GM12864 (cell line): ENCODE measurements around the gene GSTA4.

ENCODE experiments used
- DNase-seq: peaks from one replicate; pipeline ENCODE4 v3.0.0-alpha.2; 2011; ENCODE audit warnings: low read depth
- H3K4me3 ChIP-seq: 2 replicates; pipeline ENCODE4 v1.5.1; 2011; ENCODE audit warnings: mild to moderate bottlenecking, low read depth, low read length, control low read depth
- CTCF ChIP-seq: IDR thresholded peaks from 2 replicates; pipeline ENCODE4 v1.5.1; 2011; ENCODE audit warnings: low read depth, mild to moderate bottlenecking, moderate library complexity, low read length, control low read depth, inconsistent platforms; ENCODE audit errors: missing control alignments

Gene GSTA4

GRCh38 chr6:52995089-52995912 is at the start of gene GSTA4:
Gene GSTA4 (minus strand): TSS chr6:52995284. CDS start chr6:52994243, 1,041 bp downstream.
- peak within 1 kb of the TSS; percentile 79 for H3K4me3 ChIP-seq
- peak; percentile 92 for DNase-seq
- peak; percentile 61 for TF ChIP-seq CTCF

- DNase-seq, result no peak
- H3K4me3 ChIP-seq, result no peak overlapping the region
- TF ChIP-seq CTCF, result no peak
Observed at GRCh38 chr6:53044572-53044971, 49.5 kb upstream of the GSTA4 start.

DNA sequence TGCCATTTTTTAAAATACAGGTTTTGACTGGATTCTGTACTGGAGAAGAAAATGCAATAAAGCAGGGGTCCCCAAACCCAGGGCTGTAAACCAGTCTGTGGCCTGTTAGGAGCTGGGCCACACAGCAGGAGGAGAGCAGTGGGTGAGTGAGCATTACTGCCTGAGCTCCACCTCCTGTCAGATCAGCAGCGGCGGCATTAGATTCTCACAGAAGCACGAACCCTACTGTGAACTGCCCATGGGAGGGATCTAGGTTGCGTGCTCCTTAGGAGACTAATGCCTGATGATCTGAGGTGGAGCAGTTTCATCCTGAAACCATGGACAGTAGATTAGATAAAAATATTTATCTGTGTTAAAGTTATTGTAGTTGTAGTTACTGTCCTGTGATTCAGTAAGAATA is 49.0 kb upstream of the GSTA4 start:
- no peak for TF ChIP-seq CTCF
- DNase-seq, result no peak
- H3K4me3 ChIP-seq, result no peak overlapping the region

- no peak for DNase-seq
- TF ChIP-seq CTCF, result no peak
- H3K4me3 ChIP-seq, result no peak overlapping the region
Observed at GRCh38 chr6:53043581-53043980, 48.5 kb upstream of the GSTA4 start.

DNA sequence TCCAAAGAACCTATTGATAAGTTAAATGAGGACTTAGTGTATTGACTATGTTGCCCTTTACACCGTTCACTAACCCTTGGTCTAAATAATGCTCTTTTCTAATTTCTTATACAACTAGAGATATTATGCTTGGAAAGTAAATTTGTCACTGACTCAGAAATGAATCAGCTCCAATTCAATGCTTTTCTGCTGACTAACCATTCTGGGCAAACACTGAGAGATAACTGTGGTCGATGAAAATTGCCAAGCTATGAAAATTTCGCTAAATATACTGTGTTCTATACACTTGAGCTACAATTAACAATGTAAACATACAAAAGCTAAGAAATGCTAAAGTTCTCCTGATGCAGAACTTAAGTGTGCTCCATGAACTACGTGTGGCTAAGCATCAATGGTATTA is 47.0 kb upstream of the GSTA4 start:
- TF ChIP-seq CTCF, result no peak
- no peak overlapping the region for H3K4me3 ChIP-seq
- no peak for DNase-seq

- no peak for DNase-seq
- TF ChIP-seq CTCF, result no peak
- no peak overlapping the region for H3K4me3 ChIP-seq
Observed at GRCh38 chr6:53041356-53041755, 46.3 kb upstream of the GSTA4 start.

DNA sequence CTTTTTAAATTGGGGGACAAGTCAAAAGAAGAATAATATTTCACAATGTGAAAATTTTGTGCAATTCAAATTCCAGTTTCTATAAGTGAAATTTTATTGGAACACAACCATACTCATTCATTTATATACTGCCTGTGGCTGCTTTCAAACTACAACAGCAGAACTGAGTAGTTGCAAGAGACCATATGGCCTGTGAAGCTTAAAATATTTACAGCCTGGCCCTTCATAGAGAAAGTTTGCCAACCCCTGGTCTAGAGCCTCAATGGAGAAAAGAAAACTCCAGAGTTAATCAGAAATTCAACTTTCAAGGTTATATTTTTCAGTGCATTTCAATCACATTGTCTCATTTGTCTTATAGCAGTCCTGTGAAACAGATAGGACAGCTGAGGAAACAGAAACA is 43.5 kb upstream of the GSTA4 start:
- no peak for TF ChIP-seq CTCF
- no peak for DNase-seq
- H3K4me3 ChIP-seq, result no peak overlapping the region
